ENCODE data around the gene TMEM92. TPM values are rescaled to one million over a fixed set of nuclear protein-coding genes. Genes with fewer than 3 reads are reported as not detected.
"Not testable (repeated sequence)": the region's sequence is repeated elsewhere in the genome, so short reads cannot be mapped to it uniquely, and the experiment has no call there.

The TMEM92 gene
- polyA plus RNA-seq, 4 donors = 0.66 to 2.9 (median 1.9) TPM

GRCh38 chr17:50292465-50292864 lies 18.2 kb downstream of the TMEM92 start:
- DNase-seq (ENCODE audit: low read depth in 4 of 4, low spot score in 3 of 4) = no peak

- DNase-seq (ENCODE audit: low read depth in 4 of 4, low spot score in 3 of 4) = no peak
Measured at GRCh38 chr17:50295021-50295420, 20.8 kb downstream of the TMEM92 start.

GRCh38 chr17:50297407-50297865 lies 23.2 kb downstream of the TMEM92 start:
- DNase-seq (ENCODE audit: low read depth in 4 of 4, low spot score in 3 of 4) = no peak

GRCh38 chr17:50298018-50298417 lies 23.8 kb downstream of the TMEM92 start:
- DNase-seq (ENCODE audit: low read depth in 4 of 4, low spot score in 3 of 4) = no peak

- DNase-seq (ENCODE audit: low read depth in 4 of 4, low spot score in 3 of 4) = no peak
Measured at GRCh38 chr17:50299776-50300175, 25.5 kb downstream of the TMEM92 start.

- DNase-seq (ENCODE audit: low read depth in 4 of 4, low spot score in 3 of 4) = not testable (repeated sequence)
Measured at GRCh38 chr17:50300824-50301223, 26.6 kb downstream of the TMEM92 start.

GRCh38 chr17:50301891-50302584 lies 27.8 kb downstream of the TMEM92 start:
- DNase-seq (ENCODE audit: low read depth in 4 of 4, low spot score in 3 of 4) = no peak

GRCh38 chr17:50303051-50303450 lies 28.8 kb downstream of the TMEM92 start:
- no peak for DNase-seq (ENCODE audit: low read depth in 4 of 4, low spot score in 3 of 4)

GRCh38 chr17:50303596-50303995 lies 29.3 kb downstream of the TMEM92 start:
- DNase-seq (ENCODE audit: low read depth in 4 of 4, low spot score in 3 of 4) = no peak

- DNase-seq (ENCODE audit: low read depth in 4 of 4, low spot score in 3 of 4) = no peak
Measured at GRCh38 chr17:50304781-50305404, 30.6 kb downstream of the TMEM92 start.

GRCh38 chr17:50307654-50308053 lies 33.4 kb downstream of the TMEM92 start:
- DNase-seq (ENCODE audit: low read depth in 4 of 4, low spot score in 3 of 4) = no peak

- no peak for DNase-seq (ENCODE audit: low read depth in 4 of 4, low spot score in 3 of 4)
Measured at GRCh38 chr17:50308666-50309065, 34.4 kb downstream of the TMEM92 start.

- DNase-seq (ENCODE audit: low read depth in 4 of 4, low spot score in 3 of 4) = no peak
Measured at GRCh38 chr17:50310455-50311111, 36.3 kb downstream of the TMEM92 start.

GRCh38 chr17:50311112-50311460 lies 36.8 kb downstream of the TMEM92 start:
- no peak for DNase-seq (ENCODE audit: low read depth in 4 of 4, low spot score in 3 of 4)

GRCh38 chr17:50311483-50311882 lies 37.2 kb downstream of the TMEM92 start:
- DNase-seq (ENCODE audit: low read depth in 4 of 4, low spot score in 3 of 4) = no peak

- no peak for DNase-seq (ENCODE audit: low read depth in 4 of 4, low spot score in 3 of 4)
Measured at GRCh38 chr17:50312308-50312707, 38.0 kb downstream of the TMEM92 start.

GRCh38 chr17:50314456-50315011 lies 40.3 kb downstream of the TMEM92 start:
- DNase-seq (ENCODE audit: low read depth in 4 of 4, low spot score in 3 of 4) = no peak

GRCh38 chr17:50316016-50316587 lies 41.8 kb downstream of the TMEM92 start:
- no peak for DNase-seq (ENCODE audit: low read depth in 4 of 4, low spot score in 3 of 4)

- DNase-seq (ENCODE audit: low read depth in 4 of 4, low spot score in 3 of 4) = not testable (repeated sequence)
Measured at GRCh38 chr17:50316660-50317059, 42.4 kb downstream of the TMEM92 start.

GRCh38 chr17:50317121-50317520 lies 42.9 kb downstream of the TMEM92 start:
- DNase-seq (ENCODE audit: low read depth in 4 of 4, low spot score in 3 of 4) = no peak

Data from left renal pelvis (tissue), 4 donors.